Activated T-cell treated with anti-CD3 and anti-CD28 coated beads, Interleukin-2, amount 50 U/mL, for 24 hours (primary cell): ENCODE data around the gene CYP4F12.

Source experiments
- DNase-seq: peaks from one replicate; pipeline ENCODE4 v3.0.0-alpha.2; 2020
- H3K27ac Mint-ChIP-seq: 2 replicates; pipeline ENCODE4 v1.8.0; 2020; ENCODE audit warnings: mild to moderate bottlenecking, mixed read lengths
- H3K27me3 Mint-ChIP-seq: 2 replicates; pipeline ENCODE4 v1.8.0; 2020; ENCODE audit warnings: mixed read lengths
- H3K36me3 Mint-ChIP-seq: 2 replicates; pipeline ENCODE4 v1.8.0; 2020; ENCODE audit warnings: low read depth, mixed read lengths
- H3K4me1 Mint-ChIP-seq: 2 replicates; pipeline ENCODE4 v1.8.0; 2020; ENCODE audit warnings: low read depth, mixed read lengths
- H3K4me3 Mint-ChIP-seq: 2 replicates; pipeline ENCODE4 v1.8.0; 2020; ENCODE audit warnings: mild to moderate bottlenecking, moderate library complexity, mixed read lengths
- H3K9me3 Mint-ChIP-seq: 2 replicates; pipeline ENCODE4 v1.8.0; 2020; ENCODE audit warnings: mixed read lengths

The CYP4F12 gene

GRCh38 chr19:15717809-15718208, 44.9 kb downstream of the CYP4F12 start:
- no peaks in the 10 kb centered on the region for H3K9me3 Mint-ChIP-seq
- DNase-seq: no peak
- peaks cover 54% of the 10 kb centered on the region for H3K27me3 Mint-ChIP-seq
- no peaks in the 10 kb centered on the region for H3K36me3 Mint-ChIP-seq
- no peak overlapping the region for H3K27ac Mint-ChIP-seq
- H3K4me1 Mint-ChIP-seq: peaks cover under 1% of the 10 kb centered on the region
- H3K4me3 Mint-ChIP-seq: no peak overlapping the region

- DNase-seq: no peak
- Mint-ChIP-seq H3K9me3 (no peaks in the 10 kb centered on the region), H3K36me3 (no peaks in the 10 kb centered on the region), H3K27me3 (peaks cover 64% of the 10 kb centered on the region), H3K4me3 (no peak overlapping the region), H3K4me1 (peaks cover 3% of the 10 kb centered on the region), H3K27ac (no peak overlapping the region)
Measured at GRCh38 chr19:15721268-15721667, 48.4 kb downstream of the CYP4F12 start.

- Mint-ChIP-seq H3K27me3 (peaks cover 66% of the 10 kb centered on the region), H3K4me1 (peaks cover 3% of the 10 kb centered on the region), H3K27ac (no peak overlapping the region), H3K36me3 (no peaks in the 10 kb centered on the region), H3K9me3 (no peaks in the 10 kb centered on the region), H3K4me3 (no peak overlapping the region)
- no peak for DNase-seq
Measured at GRCh38 chr19:15722956-15723355, 50.1 kb downstream of the CYP4F12 start.

- Mint-ChIP-seq H3K27me3 (peaks cover 50% of the 10 kb centered on the region), H3K4me1 (peaks cover 4% of the 10 kb centered on the region), H3K27ac (no peak within 1 kb of the TSS), H3K36me3 (no peaks in the 10 kb centered on the region), H3K9me3 (no peaks in the 10 kb centered on the region), H3K4me3 (no peak within 1 kb of the TSS)
- DNase-seq: no peak
Measured at GRCh38 chr19:15727724-15728123, 54.8 kb downstream of the CYP4F12 start, which contains the start of gene OR10H2. Gene OR10H2, plus strand, starts transcription at chr19:15728024. Its CDS starts 20 bp downstream, at chr19:15728044.

DNA sequence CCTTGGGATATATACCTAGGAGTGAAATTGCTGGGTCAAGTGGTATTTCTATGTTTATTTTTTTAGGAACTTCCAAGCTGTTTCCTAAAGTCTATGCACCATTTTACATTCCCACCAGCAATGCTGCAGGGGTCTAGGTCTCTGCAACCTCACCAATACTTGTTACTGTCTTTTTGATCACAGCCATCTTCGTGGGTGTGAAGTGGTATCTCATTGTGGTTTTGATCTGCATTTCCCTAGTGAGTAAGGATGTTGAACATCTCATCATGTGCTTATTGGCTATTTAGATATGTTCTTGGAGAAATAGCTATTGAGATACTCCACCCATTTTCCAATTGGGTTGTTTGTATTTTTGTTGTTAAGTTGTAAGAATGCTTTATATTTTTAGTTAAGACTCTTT, 57.7 kb downstream of the CYP4F12 start:
- no peak for DNase-seq
- H3K36me3 Mint-ChIP-seq: no peaks in the 10 kb centered on the region
- H3K27ac Mint-ChIP-seq: no peak overlapping the region
- H3K4me3 Mint-ChIP-seq: no peak overlapping the region
- peaks cover 2% of the 10 kb centered on the region for H3K4me1 Mint-ChIP-seq
- H3K9me3 Mint-ChIP-seq: no peaks in the 10 kb centered on the region
- peaks cover 34% of the 10 kb centered on the region for H3K27me3 Mint-ChIP-seq

DNA sequence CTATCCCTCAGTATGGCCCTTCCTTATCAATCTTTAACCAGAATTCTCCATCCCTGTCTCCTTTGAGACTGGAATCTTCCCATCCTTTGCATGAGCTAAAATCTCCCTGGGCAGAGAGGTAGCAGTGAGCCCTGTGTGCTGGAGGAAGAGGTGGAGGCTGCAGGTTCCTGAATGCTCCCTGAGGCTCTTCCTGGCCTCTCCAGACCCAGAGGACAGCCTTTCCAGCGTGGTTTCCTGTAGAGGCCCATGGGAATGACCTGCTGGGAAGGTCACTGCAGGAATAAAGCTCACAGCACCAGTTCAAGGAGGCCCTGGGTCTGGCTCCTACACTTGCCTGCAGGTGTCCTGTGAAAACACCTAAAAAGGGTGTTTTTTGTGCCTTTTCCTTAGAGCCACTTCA, 59.5 kb downstream of the CYP4F12 start:
- Mint-ChIP-seq H3K36me3 (no peaks in the 10 kb centered on the region), H3K9me3 (no peaks in the 10 kb centered on the region), H3K27me3 (peaks cover 18% of the 10 kb centered on the region), H3K27ac (no peak overlapping the region), H3K4me3 (no peak overlapping the region), H3K4me1 (peaks cover 2% of the 10 kb centered on the region)
- no peak for DNase-seq

DNA sequence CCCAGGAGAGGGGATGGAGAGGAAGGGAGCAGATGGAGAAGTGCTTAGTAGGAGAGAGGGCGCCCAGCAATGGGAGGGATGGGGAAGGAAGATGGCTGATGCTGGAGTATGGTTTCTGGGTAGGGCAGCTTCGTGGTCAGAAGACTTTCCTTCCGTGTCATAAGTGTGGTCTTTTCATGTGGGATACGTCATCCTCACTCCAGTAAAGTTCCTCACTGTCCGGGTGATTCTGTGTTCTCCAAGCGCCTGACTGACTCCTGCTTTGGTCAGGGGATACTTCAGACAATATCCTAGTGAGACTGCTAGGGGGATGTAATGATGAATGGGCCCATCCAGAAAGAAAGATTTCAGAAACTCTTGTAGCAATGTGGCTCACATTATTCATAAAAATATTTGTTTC, 61.0 kb downstream of the CYP4F12 start:
- Mint-ChIP-seq H3K27me3 (peaks cover 7% of the 10 kb centered on the region), H3K9me3 (no peaks in the 10 kb centered on the region), H3K27ac (no peak overlapping the region), H3K4me3 (no peak overlapping the region), H3K36me3 (no peaks in the 10 kb centered on the region), H3K4me1 (peaks cover 2% of the 10 kb centered on the region)
- no peak for DNase-seq

GRCh38 chr19:15737722-15738121, 64.8 kb downstream of the CYP4F12 start, which contains the start of gene OR10H3:
Gene OR10H3, plus strand, starts transcription at chr19:15737985. Its CDS starts 3,408 bp downstream, at chr19:15741393.
- no peak within 1 kb of the TSS for H3K4me3 Mint-ChIP-seq
- H3K27me3 Mint-ChIP-seq: peaks cover 17% of the 10 kb centered on the region
- no peaks in the 10 kb centered on the region for H3K36me3 Mint-ChIP-seq
- H3K4me1 Mint-ChIP-seq: no peaks in the 10 kb centered on the region
- no peak within 1 kb of the TSS for H3K27ac Mint-ChIP-seq
- peaks cover 10% of the 10 kb centered on the region for H3K9me3 Mint-ChIP-seq
- no peak for DNase-seq

DNA sequence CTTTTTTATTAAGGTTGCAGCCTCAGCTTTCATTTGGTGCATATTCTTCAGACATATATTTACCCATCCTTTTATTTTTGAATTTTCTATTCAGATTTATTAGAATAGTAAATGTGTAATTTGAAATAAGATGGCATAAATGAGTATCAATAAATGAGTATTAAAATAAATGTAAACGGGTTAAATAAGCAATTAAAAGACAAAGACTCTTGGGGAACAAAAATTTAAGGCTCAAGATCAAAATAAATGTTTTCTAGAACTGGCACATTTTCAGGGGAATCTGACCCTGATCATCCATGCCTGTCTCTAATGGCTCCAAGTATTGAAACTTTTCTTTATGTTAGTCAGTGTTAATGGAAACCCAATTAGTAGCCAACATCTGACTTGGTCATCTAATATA, 67.9 kb downstream of the CYP4F12 start:
- no peaks in the 10 kb centered on the region for H3K36me3 Mint-ChIP-seq
- DNase-seq: no peak
- H3K27me3 Mint-ChIP-seq: peaks cover 32% of the 10 kb centered on the region
- H3K4me3 Mint-ChIP-seq: no peak overlapping the region
- H3K4me1 Mint-ChIP-seq: no peaks in the 10 kb centered on the region
- H3K27ac Mint-ChIP-seq: no peak overlapping the region
- H3K9me3 Mint-ChIP-seq: peaks cover 10% of the 10 kb centered on the region
